ENCODE results near the gene TMEM106A. TPM values are rescaled to one million over a fixed set of nuclear protein-coding genes. Genes with fewer than 3 reads are reported as not detected.

The TMEM106A gene
- polyA plus RNA-seq, 1 donor (not counting 4 experiments of a cell fraction or from before 2014, with no cell fraction given), result 0.93 TPM

GRCh38 chr17:43215341-43215740, 3.7 kb downstream of the TMEM106A start:
- H3K79me2 ChIP-seq (ENCODE audit: control insufficient read depth, insufficient read depth, low read length), result no peaks in the 10 kb centered on the region
- DNase-seq (ENCODE audit: low read depth, low spot score) (no peak), FAIRE-seq (no peak)
- no peak overlapping the region for H3K9ac ChIP-seq (ENCODE audit: control insufficient read depth, extremely low read depth, insufficient read depth, low read length)
- H3K4me1 ChIP-seq (ENCODE audit: control insufficient read depth, extremely low read depth, insufficient read depth, low read length), result peaks cover 23% of the 10 kb centered on the region
- no peak overlapping the region for H3K27ac ChIP-seq (ENCODE audit: control insufficient read depth, insufficient read depth, low read length)
- H3K27me3 ChIP-seq (ENCODE audit: control insufficient read depth, extremely low read depth, insufficient read depth, low read length), result no peaks in the 10 kb centered on the region
- H4K20me1 ChIP-seq (ENCODE audit: control insufficient read depth, extremely low read depth, insufficient read depth, low read length), result no peaks in the 10 kb centered on the region
- no peaks in the 10 kb centered on the region for H3K9me3 ChIP-seq (ENCODE audit: control insufficient read depth, low read depth, low read length)
- TF ChIP-seq EZH2 (IDR thresholded peaks at IDR 0.05; ENCODE audit: low read length) (no peak), CTCF (optimal IDR thresholded peaks at IDR 0.05 in 1 of 3, IDR thresholded peaks at IDR 0.05 in 1 of 3, conservative IDR thresholded peaks at IDR 0.05 in 1 of 3; ENCODE audit: extremely low read depth in 1 of 3, insufficient read depth in 2 of 3, low read length in 3 of 3) (no peak)
- peaks cover 8 to 18% of the 10 kb centered on the region in 2 experiments for H3K36me3 ChIP-seq (ENCODE audit: control insufficient read depth in 2 of 2, extremely low read depth in 1 of 2, insufficient read depth in 2 of 2, low read length in 2 of 2)
- dilution Hi-C loops (cut with MboI; ENCODE audit: extremely low pct_ligation_motif_present, low sequenced_read_pairs), result no loop called here
- no peak overlapping the region for H3K4me3 ChIP-seq (ENCODE audit: control insufficient read depth in 2 of 3, extremely low read depth in 1 of 3, insufficient read depth in 2 of 3, low read depth in 1 of 3, low read length in 3 of 3)
- H3K4me2 ChIP-seq (ENCODE audit: control insufficient read depth, extremely low read depth, insufficient read depth, low read depth, low read length), result no peak overlapping the region
- no peaks in the 10 kb centered on the region for H3K9me1 ChIP-seq (ENCODE audit: control insufficient read depth, extremely low read depth, insufficient read depth, low read length)
- no peak overlapping the region for H2AFZ ChIP-seq (ENCODE audit: control insufficient read depth, low read length)

- Histone ChIP-seq H3K9ac (ENCODE audit: control insufficient read depth, extremely low read depth, insufficient read depth, low read length) (no peak overlapping the region), H3K4me3 (ENCODE audit: control insufficient read depth in 2 of 3, extremely low read depth in 1 of 3, insufficient read depth in 2 of 3, low read depth in 1 of 3, low read length in 3 of 3) (no peak overlapping the region), H3K4me2 (ENCODE audit: control insufficient read depth, extremely low read depth, insufficient read depth, low read depth, low read length) (no peak overlapping the region), H3K4me1 (ENCODE audit: control insufficient read depth, extremely low read depth, insufficient read depth, low read length) (peaks cover 14% of the 10 kb centered on the region), H2AFZ (ENCODE audit: control insufficient read depth, low read length) (no peak overlapping the region), H3K27ac (ENCODE audit: control insufficient read depth, insufficient read depth, low read length) (no peak overlapping the region), H4K20me1 (ENCODE audit: control insufficient read depth, extremely low read depth, insufficient read depth, low read length) (no peaks in the 10 kb centered on the region), H3K9me3 (ENCODE audit: control insufficient read depth, low read depth, low read length) (no peaks in the 10 kb centered on the region), H3K27me3 (ENCODE audit: control insufficient read depth, extremely low read depth, insufficient read depth, low read length) (no peaks in the 10 kb centered on the region), H3K79me2 (ENCODE audit: control insufficient read depth, insufficient read depth, low read length) (no peaks in the 10 kb centered on the region), H3K36me3 (ENCODE audit: control insufficient read depth in 2 of 2, extremely low read depth in 1 of 2, insufficient read depth in 2 of 2, low read length in 2 of 2) (peaks cover 8 to 18% of the 10 kb centered on the region in 2 experiments), H3K9me1 (ENCODE audit: control insufficient read depth, extremely low read depth, insufficient read depth, low read length) (no peaks in the 10 kb centered on the region)
- dilution Hi-C loops (cut with MboI; ENCODE audit: extremely low pct_ligation_motif_present, low sequenced_read_pairs), result no loop called here
- FAIRE-seq (no peak), DNase-seq (ENCODE audit: low read depth, low spot score) (no peak)
- no peak for TF ChIP-seq CTCF (optimal IDR thresholded peaks at IDR 0.05 in 1 of 3, IDR thresholded peaks at IDR 0.05 in 1 of 3, conservative IDR thresholded peaks at IDR 0.05 in 1 of 3; ENCODE audit: extremely low read depth in 1 of 3, insufficient read depth in 2 of 3, low read length in 3 of 3)
- TF ChIP-seq EZH2 (IDR thresholded peaks at IDR 0.05; ENCODE audit: low read length), result no peak
Observed at GRCh38 chr17:43216369-43216761, 4.7 kb downstream of the TMEM106A start.
